ENCODE data around the gene TNPO2. TPM values are rescaled to one million over a fixed set of nuclear protein-coding genes. Genes with fewer than 3 reads are reported as not detected.

TNPO2 gene
- total and polyA plus RNA-seq, 2 of the 13 experiments (the other 11 are each of a cell fraction or from before 2014, with no cell fraction given), result 31.7 to 61.0 TPM

- WGBS (ENCODE audit: low lambda C conversion rate), result 97% methylated on average over 24 of the region's 24 CpGs
- H3K36me3 ChIP-seq (replicated peaks in 1 of 2; ENCODE audit: control insufficient read depth in 1 of 2, insufficient read depth in 2 of 2, low read length in 2 of 2), result peaks cover 20 to 31% of the 10 kb centered on the region in 2 experiments
- H3K79me2 ChIP-seq (ENCODE audit: insufficient read depth, low read length), result peaks cover 34% of the 10 kb centered on the region
- H3K27me3 ChIP-seq (ENCODE audit: control insufficient read depth in 1 of 2, insufficient read depth in 2 of 2, low read length in 2 of 2), result no peaks in the 10 kb centered on the region; a peak in 1 of 5 replicates
- H3K9ac ChIP-seq (ENCODE audit: insufficient read depth, low read depth, low read length), result no peak overlapping the region
- DNase-seq (ENCODE audit: low spot score) (no peak), ATAC-seq (no peak), FAIRE-seq (no peak)
- no peak overlapping the region for H2AFZ ChIP-seq (ENCODE audit: low read length)
- no peak overlapping the region for H3K4me2 ChIP-seq (ENCODE audit: low read depth, low read length)
- peaks cover 20% of the 10 kb centered on the region for H4K20me1 ChIP-seq (ENCODE audit: insufficient read depth, low read length)
- CTCF ChIA-PET (ENCODE audit: low intra/inter-chr PET ratio, low total read pairs), result no interaction called here
- TF ChIP-seq POGK (CRISPR knock-in tag; conservative IDR thresholded peaks at IDR 0.05), result no peak
- peak; percentile 70 for TF ChIP-seq RBFOX2 (IDR thresholded peaks at IDR 0.05; ENCODE audit: low read depth, low read length)
- TF ChIP-seq AGO2 (optimal IDR thresholded peaks at IDR 0.05; ENCODE audit: low read depth, low read length), result peak; percentile 78
- in situ Hi-C loops (cut with HindIII; ENCODE audit: extremely low pct_ligation_motif_present, low pct_unique_long_range_greater_than_20kb) (no loop called here), intact Hi-C loops (cut with micrococcal nuclease; ENCODE audit: unreplicated experiment) (no loop called here)
- H3K27ac ChIP-seq (ENCODE audit: extremely low read length, insufficient read depth, low read length), result no peak overlapping the region
- no peaks in the 10 kb centered on the region for H3K9me3 ChIP-seq (ENCODE audit: low read length)
- POLR2A ChIA-PET, result interaction anchor here (3.4 kb wide), 1 partner anchor 8 kb away, joined by 51 read pairs; the partner anchor contains the start of gene TNPO2
- BruUV-seq (replicated peaks), result no TSS peak
- H3K4me3 ChIP-seq (replicated peaks in 1 of 3; ENCODE audit: insufficient read depth in 1 of 3, low read depth in 2 of 3, low read length in 3 of 3), result no peak overlapping the region
- peaks cover 44% of the 10 kb centered on the region for H3K4me1 ChIP-seq (ENCODE audit: insufficient read depth, low read length)
These were observed 7.6 kb upstream of the TNPO2 start for GRCh38 chr19:12731337-12731736.

DNA sequence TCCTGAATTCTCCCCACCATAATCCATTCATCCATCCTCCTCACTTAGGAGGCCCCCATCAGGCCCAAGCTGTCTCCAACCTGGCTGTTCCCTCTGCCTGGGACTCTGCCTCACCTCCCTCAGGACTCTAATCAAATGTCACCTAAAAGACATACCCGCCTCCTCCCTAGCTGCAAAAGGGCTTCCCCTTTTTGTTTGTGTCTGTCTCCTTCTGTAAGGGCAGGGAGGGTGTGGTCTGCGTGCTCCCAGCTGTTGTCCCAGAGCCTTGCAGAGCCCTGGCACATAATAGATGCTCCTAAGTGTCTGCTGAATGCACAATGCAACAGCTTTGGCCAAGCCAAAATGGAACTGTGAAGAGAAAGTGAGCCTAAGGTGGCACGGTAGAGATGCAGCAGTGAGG is 6.3 kb upstream of the TNPO2 start:
- peaks cover 35% of the 10 kb centered on the region for H3K4me1 ChIP-seq (ENCODE audit: insufficient read depth, low read length)
- H3K36me3 ChIP-seq (replicated peaks in 1 of 2; ENCODE audit: control insufficient read depth in 1 of 2, insufficient read depth in 2 of 2, low read length in 2 of 2), result peaks cover 20 to 31% of the 10 kb centered on the region in 2 experiments
- H4K20me1 ChIP-seq (ENCODE audit: insufficient read depth, low read length), result peaks cover 20% of the 10 kb centered on the region
- FAIRE-seq, result no peak
- CTCF ChIA-PET (ENCODE audit: low intra/inter-chr PET ratio, low total read pairs), result no interaction called here
- H3K27me3 ChIP-seq (ENCODE audit: control insufficient read depth in 1 of 2, insufficient read depth in 2 of 2, low read length in 2 of 2), result no peaks in the 10 kb centered on the region; a peak in 1 of 5 replicates
- TF ChIP-seq, protein P1, sequence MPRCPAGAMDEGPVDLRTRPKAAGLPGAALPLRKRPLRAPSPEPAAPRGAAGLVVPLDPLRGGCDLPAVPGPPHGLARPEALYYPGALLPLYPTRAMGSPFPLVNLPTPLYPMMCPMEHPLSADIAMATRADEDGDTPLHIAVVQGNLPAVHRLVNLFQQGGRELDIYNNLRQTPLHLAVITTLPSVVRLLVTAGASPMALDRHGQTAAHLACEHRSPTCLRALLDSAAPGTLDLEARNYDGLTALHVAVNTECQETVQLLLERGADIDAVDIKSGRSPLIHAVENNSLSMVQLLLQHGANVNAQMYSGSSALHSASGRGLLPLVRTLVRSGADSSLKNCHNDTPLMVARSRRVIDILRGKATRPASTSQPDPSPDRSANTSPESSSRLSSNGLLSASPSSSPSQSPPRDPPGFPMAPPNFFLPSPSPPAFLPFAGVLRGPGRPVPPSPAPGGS (CRISPR knock-in tag; IDR thresholded peaks at IDR 0.05), result no peak
- TF ChIP-seq ZSCAN29 (CRISPR knock-in tag; conservative IDR thresholded peaks at IDR 0.05) (no peak), RBM22 (optimal IDR thresholded peaks at IDR 0.05; ENCODE audit: low read length) (peak; percentile 62), ZNF766 (CRISPR knock-in tag; IDR thresholded peaks at IDR 0.05; ENCODE audit: borderline replicate concordance) (no peak), ZFP82 (CRISPR knock-in tag; IDR thresholded peaks at IDR 0.05; ENCODE audit: borderline replicate concordance) (no peak)
- POLR2A ChIA-PET, result no interaction called here
- WGBS (ENCODE audit: low lambda C conversion rate), result 98% methylated on average over 3 of the region's 3 CpGs
- no peak for DNase-seq (ENCODE audit: low spot score)
- H2AFZ ChIP-seq (ENCODE audit: low read length), result no peak overlapping the region
- no TSS peak for BruUV-seq (replicated peaks)
- no peak for ATAC-seq
- no peak overlapping the region for H3K4me2 ChIP-seq (ENCODE audit: low read depth, low read length)
- no peaks in the 10 kb centered on the region for H3K9me3 ChIP-seq (ENCODE audit: low read length)
- H3K4me3 ChIP-seq (replicated peaks in 1 of 3; ENCODE audit: insufficient read depth in 1 of 3, low read depth in 2 of 3, low read length in 3 of 3), result no peak overlapping the region
- in situ Hi-C loops (cut with HindIII; ENCODE audit: extremely low pct_ligation_motif_present, low pct_unique_long_range_greater_than_20kb), result no loop called here
- H3K27ac ChIP-seq (ENCODE audit: extremely low read length, insufficient read depth, low read length), result no peak overlapping the region
- peaks cover 34% of the 10 kb centered on the region for H3K79me2 ChIP-seq (ENCODE audit: insufficient read depth, low read length)
- no peak overlapping the region for H3K9ac ChIP-seq (ENCODE audit: insufficient read depth, low read depth, low read length)
- intact Hi-C loops (cut with micrococcal nuclease; ENCODE audit: unreplicated experiment), result no loop called here
